CD4-positive, alpha-beta T cell treated with Interleukin-4 for 4 hours (primary cell): ENCODE measurements around the gene CCDC61.

Experiments
- DNase-seq: peaks from one replicate; pipeline ENCODE4 v3.0.0-alpha.2; 2020

CCDC61 gene

DNA sequence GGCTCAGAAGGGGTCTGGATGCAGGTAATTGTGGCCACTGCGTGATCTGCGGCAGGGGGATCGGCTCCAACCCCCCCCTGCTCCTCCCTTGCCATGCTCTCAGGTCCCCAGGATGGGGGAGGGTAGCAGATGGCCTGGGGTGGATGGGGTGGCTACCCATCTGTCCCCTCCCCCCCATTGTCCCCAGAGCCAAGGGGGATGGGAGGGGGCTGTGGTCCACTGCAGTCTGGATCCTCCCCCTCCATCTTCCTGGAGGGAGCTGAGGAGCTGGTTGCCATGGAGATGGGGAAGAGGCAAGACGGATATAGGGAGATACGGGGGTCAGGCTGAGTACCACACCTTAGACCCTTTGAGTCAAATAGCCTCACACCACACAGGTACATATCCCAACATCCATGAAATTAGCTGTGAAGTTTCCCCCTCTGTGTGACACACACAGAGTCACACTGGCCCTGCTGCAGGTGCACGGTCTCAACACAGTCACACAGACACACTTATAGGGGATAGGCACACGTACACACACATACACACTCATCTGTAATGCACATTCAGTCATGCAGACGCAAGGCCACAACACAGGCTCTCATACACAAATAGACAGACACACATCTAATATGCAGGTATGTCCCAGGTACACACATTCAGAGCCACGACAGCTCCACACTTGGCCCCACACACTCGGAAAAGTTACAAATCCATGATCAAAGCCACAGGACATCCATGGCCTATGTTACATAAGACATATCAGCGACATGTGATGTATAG is 19.8 kb upstream of the CCDC61 start:
- DNase-seq: no peak

DNA sequence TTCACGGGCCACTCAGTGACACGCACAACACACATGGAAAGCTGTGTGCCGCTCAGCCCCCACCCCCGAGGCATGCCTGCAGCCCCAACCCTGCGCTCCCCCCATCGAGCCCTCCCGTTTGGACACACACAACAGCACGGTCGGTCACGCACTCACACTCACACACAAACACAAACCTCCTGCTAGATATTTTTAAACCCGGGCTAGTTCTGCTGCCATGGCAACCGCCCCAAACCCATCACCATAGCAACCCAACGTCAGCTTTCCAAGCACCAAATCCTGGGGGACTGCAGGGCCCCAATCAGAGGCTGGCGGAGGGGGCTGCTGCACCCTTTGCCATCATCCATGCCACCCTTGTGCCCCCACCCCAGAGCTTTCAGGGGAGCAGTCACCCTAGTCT is 19.1 kb upstream of the CCDC61 start:
- no peak for DNase-seq

DNA sequence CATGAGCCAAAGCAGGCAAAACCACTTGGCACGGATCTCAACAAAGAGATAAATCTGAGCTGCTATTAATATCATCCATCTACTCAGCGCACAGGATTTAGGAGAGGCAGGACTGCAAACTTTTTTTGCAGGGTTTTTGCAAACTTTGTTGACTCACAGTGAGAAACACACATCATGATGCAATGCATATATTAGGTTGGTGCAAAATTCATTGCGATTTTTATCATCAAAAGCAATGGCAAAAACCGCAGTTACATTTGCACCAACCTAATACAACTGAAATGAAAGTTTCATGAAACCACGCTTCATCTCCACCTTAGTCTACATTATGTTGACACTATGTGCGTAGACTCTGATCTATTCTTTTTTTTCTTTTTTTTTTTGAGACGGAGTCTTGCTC is 17.1 kb upstream of the CCDC61 start:
- DNase-seq: no peak

DNA sequence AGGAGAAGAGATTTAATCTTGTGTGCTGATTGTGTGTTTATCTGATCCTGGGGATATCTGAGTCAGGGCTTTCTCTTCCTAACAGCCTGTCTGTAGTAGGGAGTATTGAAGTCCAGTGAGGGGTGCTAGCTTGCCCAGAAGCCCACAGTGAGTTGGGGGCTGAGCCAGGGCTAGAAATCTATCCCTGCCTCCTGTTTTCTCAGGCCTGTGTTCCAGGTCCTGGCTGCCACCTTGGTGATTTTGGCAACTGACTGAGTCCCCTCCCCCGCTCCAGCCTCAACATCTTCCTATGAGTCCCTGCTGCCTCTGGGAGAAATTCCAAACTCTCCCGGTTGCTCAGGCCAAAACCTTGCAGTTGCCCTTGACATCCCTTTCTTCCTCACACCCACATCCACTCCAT is 13.9 kb upstream of the CCDC61 start:
- DNase-seq: no peak

DNA sequence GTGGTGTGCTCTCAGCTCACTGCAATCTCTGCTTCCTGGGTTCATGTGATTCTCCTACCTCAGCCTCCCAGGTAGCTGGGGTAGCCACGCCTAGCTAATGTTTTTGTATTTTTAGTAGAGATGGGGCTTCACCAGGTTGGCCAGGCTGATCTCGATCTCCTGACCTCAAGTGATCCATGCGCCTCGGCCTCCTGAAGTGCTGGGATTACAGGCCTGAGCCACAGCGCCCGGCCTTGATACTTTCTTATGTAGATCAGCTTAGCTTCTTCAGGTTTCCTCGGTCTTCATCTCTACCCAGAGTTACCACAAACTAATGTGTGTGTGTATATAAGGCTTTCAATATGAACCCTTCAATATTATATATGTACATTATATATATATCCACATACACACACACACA is 9.9 kb upstream of the CCDC61 start:
- DNase-seq: no peak

DNA sequence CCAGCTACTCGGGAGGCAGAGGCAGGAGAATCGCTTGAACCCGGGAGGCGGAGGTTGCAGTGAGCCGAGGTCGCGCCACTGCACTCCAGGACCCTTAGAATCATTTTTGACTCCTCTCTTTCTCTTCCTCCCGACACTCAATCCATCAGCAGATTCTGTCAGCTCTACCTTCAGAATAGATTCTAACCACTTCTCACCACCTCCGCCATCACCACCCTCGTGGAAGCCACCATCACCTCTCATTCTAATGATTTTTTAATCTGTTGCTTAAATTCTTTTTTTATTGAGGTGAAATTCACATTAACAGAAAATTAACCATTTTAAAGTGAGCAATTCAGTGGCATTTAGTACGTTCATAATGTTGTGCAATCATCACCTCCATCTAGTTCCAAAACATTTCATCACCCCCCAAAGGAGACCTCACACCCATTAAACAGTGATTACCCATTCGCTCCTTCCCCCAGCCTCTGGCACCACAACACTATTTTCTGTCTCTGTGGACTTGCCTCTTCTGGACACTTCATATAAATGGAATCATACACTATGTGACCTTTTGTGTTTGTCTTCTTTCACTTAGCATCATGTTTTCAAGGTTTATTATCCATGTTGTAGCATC is 5.0 kb upstream of the CCDC61 start:
- no peak for DNase-seq

DNA sequence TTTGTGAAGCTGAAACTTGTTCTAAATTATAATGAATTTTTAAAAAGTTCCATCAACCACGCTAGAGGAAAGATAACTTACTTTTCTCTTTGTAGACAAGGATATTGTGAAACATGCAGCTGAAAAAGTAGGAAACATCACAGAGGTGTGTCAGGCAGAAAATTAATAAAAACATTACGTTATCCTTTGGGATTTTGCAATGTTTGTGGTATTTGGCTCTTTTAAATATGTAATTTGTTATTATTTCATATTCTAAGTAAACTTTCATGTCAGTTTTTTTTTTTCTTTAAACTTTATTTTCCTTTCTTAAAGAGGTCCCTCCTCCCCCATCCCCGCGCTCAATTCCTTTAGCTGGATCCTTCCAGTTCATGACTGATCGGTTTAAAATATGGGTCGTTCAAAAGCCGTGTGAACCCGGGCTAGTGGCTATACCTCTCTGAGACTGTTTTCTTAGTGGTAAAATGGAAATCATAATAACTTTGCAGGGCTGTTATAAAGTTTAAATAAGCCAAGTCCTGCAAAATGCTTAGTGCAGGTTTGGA is 740 bp upstream of the CCDC61 start:
- DNase-seq: no peak

DNA sequence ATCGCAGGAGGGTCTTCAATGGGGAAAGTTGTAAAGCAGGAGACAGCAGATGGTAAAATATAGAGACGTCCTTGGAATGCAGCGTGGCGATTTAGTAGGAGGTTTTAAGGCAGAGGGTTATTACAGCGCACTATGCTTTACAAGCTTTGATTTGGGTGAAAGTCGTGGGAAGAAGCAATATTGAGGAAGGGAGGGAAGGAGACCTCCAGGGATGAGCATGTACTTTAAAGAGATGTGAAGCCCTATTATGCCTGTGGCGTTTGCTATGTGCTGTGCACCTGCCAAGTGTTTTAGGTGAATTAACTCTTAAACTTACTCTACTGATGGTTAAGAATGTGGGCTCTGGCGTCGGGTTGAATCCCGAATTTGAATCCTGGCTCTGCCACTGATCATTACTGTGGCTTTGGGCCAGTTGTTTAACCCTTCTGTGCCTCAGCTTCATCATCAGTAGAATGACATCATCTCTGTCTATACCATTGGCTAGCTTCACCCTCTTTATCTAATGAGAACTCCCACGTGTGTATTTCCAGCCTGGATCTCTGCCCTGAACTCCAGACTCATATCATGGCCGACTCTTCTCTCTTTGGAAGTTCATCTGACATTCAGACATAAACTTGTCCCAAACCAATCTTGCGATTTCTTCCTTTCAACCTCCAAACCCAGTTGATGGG is 583 bp downstream of the CCDC61 start:
- no peak for DNase-seq

DNA sequence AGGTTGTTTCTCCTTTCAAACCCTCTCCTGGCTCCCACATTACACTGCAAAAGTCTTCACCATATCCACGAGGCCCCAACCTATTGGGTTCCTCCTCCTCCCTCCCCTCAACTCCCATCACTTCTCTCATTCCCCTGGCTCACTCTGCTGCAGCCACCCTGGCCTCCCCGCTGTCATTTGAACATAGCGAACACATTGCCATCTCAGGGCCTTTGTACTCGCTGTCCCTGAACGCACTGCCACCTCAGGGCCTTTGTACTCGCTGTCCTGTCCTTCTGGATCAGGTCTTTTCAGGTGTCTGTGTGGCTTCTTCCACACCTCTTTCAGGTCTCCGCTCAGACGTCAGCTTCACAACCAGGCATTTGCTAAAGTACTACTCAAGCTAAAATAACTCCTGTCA is 1.7 kb downstream of the CCDC61 start:
- no peak for DNase-seq

DNA sequence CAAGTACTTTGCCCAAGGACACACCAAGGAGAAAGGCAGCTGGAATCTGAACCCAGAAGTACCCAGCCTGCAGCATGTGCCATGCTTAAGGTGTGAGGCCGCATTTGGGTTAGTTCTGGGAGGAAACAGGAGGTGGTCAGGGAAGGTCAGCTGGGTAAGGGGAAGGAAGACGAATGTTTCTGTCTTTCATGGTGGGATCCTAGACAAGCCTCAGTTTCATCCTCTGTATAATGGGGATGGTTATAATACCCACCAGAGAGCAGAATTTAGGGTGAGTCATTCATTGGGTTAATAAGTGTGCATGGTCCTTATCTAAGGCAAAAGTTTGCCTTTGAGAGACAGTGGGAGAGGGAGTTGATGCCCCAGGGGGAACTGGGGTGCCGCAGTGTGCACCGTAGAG is 3.6 kb downstream of the CCDC61 start:
- no peak for DNase-seq

DNA sequence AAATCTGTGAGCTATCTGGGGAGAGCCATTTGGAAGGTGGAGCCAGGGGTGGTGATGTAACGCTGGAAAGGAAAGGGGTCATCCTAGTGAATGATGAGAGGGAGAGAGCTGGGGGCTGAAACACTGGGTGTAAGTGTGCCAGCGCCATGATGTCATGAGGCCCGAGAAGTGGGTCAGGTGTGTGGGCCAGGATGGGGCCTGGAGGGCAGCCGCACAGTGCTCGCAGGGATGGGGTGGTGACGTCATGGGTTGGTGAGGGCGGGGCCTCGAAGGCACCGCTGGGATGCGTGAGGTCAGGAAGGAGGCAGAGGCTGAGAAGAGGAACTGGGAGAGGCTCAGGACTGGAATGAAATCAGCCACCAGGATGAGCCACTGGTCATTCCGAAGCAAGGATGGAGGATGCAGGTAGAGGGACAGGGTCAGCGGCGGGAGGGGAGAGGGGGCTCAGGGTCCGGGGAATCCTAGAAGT is 4.4 kb downstream of the CCDC61 start:
- DNase-seq: peak; percentile 2

DNA sequence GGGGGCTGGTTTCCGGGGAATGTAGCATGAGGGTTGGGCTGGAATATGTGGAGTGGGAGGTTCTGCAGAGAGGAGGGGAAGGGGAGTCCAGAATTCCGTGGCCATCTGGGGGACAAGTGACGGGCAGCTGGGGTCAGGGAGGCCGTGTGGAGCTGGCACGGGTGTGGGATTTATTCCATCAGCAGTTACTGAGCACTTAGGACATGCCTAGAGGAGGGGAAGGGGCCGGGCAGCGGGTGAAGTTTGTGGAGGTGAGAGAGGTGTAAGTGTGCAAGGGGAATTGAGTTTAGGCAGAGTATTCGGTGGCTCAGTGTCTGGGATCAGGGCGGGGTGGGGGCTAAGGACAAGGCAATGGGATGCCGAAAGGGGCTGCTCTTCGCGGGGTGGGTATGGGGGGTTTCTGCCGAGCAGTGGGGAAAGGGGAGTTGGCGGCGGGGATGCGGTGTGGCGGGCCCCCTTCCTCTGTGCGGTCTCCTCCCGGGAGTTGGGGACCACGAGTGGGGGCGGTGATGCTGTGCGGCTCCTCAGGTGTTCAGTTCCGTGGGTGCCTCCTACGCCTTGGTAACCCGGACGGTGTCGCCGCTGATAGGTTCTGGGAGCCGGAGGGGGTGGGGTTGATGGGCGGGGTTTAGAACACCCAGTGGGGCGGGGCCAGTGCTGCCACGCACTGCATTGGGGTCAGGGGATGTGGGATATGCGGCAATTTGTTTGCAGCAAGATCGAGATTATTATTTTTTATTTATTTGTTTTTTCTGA is 5.4 kb downstream of the CCDC61 start:
- DNase-seq: peak; percentile 74

DNA sequence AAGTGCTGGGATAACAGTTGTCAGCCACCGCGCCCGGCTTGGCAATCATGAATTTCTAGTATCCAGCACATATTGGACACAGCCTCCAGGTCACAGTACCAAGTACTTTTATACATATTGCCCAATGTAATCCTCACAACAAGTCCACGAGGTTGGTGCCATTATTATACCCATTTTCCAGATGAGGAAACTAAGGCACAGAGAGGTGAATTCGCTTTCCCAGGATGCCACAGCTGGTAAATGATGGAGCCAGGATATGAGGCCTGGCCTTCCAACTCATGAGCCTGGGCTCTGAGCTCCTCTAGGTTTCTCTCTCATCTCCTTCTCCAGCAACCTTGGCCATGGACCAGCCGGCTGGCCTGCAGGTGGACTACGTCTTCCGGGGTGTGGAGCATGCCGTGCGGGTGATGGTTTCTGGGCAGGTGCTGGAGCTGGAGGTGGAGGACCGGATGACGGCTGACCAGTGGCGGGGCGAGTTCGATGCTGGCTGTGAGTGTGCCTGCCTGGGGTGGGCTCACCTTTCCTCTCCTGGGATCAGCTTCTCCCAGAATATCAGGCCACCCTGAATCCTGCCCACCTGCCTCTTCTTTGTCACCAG is 7.5 kb downstream of the CCDC61 start:
- no peak for DNase-seq

DNA sequence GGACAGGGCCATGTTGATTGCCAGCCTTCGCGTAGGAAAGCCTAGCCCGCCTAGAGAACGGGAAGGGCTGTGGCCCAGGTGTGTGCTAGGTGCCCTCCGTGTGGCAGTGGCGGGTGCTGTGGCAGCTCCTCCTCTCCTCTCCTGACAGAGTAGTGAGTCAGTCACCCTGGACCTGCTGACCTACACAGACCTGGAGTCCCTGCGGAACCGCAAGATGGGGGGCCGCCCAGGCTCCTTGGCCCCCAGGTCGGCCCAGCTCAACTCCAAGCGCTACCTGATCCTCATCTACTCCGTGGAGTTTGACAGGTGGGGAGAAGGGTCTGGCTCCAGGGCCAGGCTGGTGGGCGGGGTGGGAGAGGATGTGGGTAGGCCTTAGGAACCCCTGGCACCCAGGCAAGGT is 11.1 kb downstream of the CCDC61 start:
- no peak for DNase-seq

DNA sequence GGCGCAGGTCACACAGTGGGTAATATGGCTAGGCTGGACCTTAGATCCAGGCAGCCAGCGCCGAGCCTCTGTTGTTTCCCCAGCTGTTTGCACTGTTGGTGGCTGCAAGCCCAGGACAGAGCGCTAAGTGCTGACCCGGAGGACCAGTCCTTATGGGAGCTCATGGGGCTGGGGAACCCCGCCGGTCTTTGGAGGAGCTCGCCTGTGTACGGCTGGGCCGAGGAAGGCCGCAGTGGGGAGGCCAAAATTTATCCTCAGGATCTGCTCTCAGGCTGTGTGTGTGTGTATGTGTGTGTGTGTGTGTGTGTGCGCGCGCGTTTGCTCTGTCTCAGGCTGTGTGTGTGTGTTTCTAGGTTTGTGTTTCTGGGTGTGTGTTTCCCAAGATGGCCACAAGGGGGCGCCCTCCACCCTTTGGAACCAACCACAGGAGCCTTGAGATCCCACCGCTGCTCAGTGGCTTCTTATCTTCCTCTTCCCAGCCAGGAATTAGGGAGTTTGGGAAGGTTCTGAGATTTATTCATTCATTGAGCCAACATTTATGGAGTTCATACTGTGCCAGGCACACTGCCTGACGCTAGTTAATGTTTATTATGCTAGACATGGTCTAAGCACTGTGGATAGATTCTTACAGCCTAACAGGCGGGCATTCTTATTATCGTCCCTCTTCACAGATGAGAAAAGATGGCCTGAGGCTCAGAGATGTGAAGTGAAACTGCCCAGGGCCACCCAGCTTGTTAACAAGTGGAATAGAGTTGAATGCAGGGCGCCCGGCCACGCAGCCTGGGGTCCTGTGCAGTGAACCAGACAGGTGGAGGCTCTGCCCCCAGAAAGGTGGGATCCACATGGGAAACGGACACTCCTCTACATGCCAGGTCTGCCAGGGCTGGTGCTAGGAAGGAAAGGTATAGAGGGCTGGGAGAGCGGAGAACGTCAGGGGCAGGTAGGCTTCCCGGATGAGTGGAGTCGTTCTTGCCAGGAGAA is 14.6 kb downstream of the CCDC61 start:
- DNase-seq: peak; percentile 58

DNA sequence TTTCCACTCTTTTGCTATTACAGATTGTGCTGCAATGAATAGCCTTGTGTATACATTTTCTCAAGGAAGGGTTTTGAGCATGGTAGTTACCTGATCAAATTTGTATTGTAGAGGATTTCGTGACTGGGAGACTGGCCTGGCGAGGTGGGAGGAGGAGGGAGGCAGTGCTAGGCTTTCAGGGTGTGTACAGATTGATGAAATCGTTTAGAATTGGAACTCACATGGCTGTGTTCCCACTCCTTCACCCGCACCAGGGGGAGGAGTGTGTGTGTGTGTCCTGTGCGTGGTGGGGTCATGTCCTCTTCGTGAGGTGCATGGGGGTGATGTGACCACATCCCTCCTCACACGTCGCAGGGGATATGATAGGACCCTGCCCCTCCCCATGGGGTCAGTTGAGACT is 19.3 kb downstream of the CCDC61 start:
- no peak for DNase-seq

DNA sequence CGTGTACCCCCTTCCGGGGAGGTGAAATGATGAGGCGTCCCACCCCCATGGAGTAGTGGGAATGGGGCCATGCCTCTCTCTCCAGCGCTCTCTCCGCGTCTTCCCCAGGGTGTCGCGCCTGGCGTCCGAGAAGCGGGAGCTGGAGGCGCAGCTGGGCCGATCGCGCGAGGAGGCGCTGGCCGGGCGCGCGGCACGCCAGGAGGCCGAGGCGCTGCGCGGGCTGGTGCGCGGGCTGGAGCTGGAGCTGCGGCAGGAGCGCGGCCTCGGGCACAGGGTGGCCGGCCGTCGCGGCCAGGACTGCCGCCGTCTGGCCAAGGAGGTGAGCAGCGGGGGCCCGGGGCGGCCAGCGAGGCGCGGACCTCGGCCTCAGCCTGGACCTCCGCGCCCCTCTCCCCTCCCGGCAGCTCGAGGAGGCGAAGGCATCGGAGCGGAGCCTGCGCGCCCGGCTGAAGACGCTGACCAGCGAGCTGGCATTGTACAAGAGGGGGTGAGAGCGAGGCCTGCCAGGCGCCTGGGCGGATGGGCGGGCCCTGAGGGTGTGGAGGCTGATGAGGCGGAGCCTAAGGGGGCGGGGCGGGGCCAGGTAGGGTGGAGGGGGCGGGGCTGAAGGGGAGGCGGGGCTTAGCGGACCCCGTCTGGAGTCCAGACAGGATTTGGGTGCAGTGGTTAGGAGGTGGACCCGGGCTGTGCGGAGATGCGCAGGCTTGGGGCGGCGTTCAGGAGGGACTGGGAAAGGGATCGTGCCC is 19.8 kb downstream of the CCDC61 start:
- peak; percentile 39 for DNase-seq

DNA sequence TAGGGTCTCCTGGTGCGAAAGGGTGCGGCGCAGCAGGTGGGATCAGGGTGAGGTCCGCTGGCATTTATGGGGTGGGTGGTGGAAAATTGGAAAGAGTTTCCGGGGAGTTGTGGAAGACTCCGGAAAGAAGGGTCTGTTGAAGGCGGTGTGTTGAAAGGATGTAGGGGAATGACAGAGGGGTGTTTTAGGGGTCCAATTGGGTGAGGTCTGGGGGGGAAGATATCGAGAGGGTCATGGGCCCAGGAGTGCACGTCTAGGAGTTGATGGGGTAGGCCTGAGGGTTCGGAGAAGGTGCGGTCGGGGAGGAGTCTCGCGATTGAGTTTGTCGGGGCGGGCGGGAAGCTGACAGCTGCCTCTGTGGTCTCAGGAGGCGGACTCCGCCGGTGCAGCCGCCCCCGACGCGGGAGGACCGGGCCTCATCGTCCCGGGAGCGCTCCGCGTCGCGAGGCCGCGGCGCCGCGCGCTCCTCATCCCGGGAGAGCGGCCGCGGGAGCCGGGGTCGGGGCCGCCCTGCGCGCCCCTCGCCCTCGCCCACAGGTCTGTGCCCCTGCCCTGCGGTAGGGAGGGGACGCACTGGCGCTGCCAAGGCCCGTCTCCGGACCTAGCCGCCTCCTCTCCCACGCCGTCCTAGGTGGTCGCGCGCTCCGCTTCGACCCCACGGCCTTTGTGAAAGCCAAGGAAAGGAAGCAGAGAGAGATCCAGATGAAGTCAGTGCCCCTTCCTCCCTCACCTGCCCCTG is 20.6 kb downstream of the CCDC61 start:
- DNase-seq: peak; percentile 19

DNA sequence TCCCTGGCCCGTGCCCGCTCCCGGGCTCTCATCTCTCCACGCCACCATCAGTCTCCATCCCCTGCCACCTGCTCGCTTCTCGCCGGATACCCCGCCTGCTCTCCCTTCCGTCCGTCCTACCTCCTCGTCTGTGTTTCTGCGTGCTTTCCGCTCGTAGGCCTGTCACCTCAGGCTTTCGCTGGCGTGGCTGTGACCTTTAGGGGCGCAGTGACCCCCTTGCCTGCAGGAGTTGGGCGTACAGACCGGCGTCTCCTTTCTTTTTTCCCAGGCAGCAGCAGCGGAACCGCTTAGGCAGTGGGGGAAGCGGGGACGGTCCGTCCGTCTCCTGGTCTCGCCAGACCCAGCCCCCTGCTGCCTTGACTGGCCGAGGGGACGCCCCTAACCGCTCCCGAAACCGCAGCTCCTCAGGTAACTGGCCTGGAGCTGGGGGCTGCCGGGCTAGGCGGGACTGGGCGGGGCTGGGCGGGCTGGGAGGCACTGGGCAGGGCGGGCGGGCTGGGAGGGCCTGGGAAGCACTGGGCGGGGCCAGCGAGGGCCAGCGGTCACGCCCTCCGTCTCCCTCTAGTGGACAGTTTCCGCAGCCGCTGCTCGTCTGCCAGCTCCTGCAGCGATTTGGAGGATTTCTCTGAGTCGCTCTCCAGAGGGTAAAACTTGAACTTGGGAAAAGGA is 21.3 kb downstream of the CCDC61 start:
- DNase-seq: peak; percentile 73

DNA sequence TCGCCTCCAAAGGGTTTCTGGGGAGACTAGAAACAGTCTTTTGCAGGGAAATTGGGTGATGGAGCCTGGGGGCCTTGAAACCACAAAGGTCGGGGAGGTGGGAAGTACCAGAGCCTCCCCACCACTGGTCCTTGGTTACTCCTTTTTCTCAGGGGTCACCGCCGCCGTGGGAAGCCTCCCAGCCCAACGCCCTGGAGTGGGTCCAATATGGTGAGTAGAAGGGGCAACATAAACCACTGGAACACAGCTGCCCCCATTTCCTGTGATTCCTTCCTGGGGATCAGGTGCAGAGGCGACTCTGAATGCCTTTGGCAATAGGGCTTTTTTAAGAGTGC is 21.8 kb downstream of the CCDC61 start:
- DNase-seq: no peak
